ENCODE results near the gene TUB.

The TUB gene

GRCh38 chr11:8069771-8070170, 11.2 kb upstream of the TUB start:
- no peak for DNase-seq

- peak in 1 of 2 experiments; percentile 62 for DNase-seq
These were observed 10.4 kb upstream of the TUB start for GRCh38 chr11:8070417-8071115.

GRCh38 chr11:8071616-8072581, 9.1 kb upstream of the TUB start:
- DNase-seq = no peak

GRCh38 chr11:8075119-8075726, 5.8 kb upstream of the TUB start:
- DNase-seq = no peak

DNA sequence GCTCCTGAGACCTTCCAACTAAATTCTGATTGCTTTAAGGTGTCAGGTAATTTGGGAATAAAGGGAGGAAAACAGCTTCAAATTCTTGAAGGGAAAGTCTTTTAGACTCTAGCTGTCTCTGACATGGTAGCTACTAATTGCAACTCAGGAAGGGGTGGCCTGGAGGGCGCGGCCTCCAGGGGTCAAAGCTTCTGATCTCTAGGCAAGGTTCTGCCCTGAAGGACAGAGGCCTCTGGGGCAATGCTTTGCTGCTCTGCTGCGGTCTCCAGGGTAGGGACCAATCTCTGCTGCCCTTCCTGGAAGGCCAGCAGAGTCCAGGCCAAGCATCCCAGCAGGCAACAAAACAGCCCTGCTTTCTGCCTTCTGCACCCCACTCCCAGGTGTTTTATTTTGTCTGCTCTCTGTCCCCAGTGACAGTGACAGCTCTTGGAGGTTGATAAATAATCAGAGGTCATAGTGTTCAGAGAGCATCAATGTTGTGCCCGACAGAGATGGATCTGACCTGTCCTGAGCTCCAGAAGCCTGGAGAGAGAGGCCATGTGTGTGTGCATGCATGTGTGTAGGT, 1.8 kb upstream of the TUB start:
- no peak for DNase-seq

GRCh38 chr11:8080069-8080670, 841 bp upstream of the TUB start:
- no peak for DNase-seq

DNA sequence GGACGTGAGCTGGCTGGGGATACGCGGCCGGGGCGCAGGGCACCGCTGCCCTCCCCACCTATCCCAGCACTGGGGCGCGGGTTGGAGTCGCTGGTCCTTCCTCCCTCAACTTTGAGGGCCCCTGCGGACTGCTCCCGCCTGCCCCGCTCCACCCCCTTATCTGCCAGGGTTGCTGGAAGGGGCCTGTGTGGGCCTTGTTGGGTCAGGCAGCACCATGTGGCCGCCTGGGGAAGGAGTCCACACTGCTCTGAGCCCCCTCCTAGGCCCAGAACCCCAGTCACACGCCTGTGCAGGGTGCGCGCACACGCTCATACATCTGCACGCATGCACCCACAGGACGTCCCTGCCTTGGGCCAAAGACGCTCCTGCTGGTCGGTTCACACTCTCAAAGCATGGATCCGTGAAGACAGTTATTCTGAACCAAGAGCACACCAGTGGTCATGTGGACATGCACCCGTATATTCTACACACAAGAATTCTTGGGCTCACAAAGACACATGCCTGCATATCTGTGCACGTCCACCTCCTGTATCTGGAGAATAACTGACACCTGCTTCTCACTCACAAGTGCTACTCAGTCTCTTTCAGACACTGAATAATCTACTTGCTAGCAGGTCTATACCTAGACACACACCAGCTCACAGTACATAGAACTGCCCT, 710 bp downstream of the TUB start:
- DNase-seq = peak in 1 of 2 experiments; percentile 26

DNA sequence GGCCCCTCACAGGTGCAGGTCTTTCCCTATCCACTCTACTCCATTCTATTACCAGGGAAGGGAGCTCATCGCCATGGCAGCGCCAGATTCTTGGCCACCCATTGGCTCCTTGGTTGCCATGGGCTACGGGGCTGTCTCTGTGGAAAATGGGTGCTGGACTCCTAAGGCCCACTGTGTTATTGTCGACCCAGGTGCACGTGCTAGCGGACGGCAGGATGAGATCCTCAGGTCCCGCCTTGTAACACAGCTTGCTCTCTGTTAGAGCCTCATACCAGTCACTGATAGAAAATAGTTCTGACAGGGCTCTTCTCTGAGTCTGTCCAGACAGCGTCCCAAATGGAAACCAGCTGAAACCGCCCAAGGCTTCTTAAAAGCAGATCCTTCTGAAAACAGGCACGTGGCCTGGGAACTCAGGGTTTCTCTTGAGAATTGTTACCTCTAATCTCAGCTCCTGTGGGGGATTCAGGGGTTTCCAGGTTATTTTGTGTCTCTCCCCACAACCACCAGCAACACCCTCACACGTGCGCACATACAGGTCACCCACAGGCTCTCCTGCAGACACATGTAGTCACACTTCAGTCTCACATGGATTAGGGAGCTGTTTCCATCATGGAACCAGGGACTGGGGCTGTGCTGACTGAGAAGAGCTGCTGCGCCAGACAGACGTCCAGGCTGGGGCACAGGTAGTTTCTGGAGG, 1.5 kb downstream of the TUB start:
- DNase-seq = peak; percentile 45 to 74

DNA sequence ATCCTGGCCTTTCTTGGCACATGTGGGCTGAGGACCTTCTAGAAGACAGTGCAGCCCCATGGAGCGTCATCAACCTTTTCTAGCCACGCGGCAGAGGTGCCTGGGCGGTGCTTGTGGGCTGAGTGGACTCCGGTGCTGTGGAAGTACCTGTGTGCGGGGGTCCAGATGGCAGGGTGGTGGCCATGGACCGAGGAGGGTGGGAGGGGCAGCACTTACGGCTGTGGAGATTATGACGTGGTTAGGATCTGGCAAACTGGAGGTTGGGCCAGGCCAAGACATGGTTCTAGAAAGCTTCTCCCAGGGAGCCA, 2.0 kb downstream of the TUB start:
- DNase-seq = peak in 1 of 2 experiments; percentile 39

DNA sequence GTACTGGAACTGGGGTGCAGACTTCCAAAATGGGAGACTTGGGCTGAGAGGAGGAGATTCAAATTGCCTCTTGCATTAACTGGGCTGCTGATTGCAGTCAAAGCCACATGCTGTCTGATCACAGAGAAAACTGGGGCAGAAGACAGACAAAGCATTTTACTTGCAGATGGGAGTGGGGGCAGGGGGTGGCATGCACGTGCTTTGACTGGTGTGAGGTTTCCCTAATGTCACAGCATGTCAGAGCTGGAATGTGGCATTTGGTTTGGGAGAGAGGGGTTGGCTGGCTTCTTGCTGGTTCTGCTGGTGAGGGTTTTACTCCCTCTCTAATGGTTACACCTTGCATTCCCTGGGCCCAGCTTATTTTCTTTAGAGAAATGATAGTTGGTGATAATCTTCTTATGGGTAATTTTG, 2.9 kb downstream of the TUB start:
- no peak for DNase-seq

DNA sequence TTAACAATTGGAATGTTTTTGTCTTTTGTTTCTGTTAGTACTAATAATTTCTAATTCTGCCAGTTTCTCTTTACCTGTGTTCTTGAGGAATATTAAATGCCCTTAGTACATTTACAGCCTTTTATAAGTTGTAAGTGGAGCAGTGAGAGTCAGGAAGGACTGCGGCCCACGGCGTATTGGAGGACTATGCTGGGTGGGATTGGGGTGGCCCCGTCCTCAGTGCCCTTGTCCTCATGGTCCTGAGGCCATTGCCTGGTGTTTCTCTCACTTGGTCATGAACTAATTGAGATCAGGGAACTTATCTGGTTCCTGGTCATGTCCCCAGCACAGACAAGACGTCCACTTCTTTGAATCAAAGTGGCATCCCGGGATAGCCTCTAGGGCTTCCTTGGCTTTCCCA, 3.3 kb downstream of the TUB start:
- DNase-seq = no peak

DNA sequence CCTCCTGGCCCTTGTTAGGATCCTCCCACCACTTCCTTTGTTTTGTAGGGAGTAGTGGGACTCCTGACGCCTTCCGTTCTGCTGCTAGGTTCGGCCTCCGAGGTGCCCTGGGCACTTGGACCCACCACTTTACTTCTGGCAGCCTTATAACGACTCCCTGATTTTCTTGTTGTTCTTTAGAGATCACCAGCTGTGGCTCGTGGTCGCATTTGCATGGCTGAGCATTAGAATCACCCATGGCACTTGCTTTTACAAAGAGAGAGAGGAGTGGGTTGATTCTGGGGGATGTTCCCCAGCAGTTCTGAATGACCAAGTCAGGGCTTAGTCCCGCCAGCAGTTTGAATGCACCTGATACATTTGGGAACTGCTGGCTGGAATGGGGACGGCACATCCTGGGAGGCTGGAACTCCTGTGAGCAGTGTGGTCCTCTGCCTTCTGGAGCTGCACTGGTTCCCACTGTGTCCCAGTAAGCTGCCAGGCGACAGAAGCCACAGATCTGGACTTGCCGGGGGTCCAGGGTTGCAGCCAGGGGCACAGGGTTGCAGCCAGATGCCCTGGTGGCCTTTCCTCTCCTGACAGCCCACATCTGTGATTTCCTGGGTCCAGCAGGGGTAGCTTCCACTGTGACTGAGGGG, 4.1 kb downstream of the TUB start:
- DNase-seq = no peak

DNA sequence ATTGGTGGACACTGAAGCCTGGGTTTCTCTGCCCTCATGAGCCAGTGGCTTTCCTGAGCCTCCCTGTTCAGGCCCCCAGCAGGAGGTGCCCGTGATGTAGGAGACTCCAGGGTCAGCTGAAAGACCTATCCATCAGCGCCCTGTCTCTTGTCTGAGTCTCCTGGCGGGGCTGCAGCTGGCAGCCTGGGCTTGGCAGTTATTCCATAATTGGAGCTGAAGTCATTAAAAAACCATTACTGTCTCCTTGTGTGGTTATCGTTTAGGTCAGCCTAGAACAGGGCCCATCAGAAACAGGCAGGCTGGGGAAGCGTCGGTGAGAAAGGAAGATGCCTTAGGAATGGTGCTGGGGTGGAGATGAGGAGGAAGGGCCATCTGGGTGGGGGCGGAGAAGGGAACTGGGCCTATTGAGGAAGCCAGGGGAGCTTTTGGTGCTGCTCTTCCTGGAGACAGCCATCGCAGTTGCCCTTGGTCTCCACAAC, 5.0 kb downstream of the TUB start:
- peak in 1 of 2 experiments; percentile 38 for DNase-seq

DNA sequence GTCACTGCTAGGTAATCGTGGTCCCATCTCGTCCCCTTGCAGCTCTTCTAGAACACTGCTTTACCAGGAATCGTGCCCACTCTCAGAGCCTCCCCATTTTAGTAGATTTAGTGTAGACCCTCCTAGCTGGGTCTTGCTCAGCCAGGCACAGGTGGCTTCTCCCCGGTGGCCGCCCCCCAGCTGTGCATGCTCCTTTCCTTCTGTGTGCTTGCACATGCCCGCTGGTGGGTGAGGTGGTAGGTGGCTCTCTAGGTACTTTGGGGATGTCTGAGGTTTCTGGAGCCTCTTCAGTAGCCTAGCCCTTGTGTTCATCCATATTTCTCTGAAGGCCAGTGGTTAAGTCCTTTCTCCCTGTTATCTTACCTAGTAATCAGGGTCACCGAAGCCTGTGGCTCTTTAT, 5.6 kb downstream of the TUB start:
- DNase-seq = no peak

GRCh38 chr11:8087185-8087584, 6.2 kb downstream of the TUB start:
- no peak for DNase-seq

GRCh38 chr11:8087756-8088155, 6.7 kb downstream of the TUB start:
- peak in 1 of 2 experiments; percentile 22 for DNase-seq

DNA sequence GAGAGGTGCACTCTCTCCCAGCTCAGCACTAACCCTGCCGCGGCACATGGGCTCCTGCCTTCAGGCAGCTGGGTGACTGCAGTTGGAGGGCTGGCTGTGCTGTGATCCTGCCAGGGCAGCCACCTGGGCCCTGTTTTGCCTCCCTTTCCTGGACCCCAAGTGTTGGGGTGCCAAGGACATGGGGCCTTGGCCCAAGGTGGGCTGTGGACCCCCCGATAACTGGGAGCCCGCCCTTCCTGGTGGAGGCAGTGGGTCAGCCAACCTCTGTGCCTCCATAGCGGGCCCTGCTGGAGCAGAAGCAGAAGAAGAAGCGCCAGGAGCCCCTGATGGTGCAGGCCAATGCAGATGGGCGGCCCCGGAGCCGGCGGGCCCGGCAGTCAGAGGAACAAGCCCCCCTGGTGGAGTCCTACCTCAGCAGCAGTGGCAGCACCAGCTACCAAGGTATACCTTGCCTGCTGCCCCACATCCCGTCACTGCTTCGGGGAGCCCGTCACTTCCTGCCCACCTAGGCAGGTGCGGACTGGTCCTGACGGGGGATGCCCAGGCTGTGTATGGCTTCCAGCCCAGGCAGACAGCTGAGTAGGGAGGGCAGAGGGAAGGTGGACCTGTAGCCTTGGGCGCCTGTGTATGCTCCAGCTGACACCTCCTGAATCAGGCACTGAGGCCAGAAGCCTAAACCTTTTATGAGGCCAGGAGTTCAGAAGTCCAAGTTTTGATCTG, 8.9 kb downstream of the TUB start:
- no peak for DNase-seq

DNA sequence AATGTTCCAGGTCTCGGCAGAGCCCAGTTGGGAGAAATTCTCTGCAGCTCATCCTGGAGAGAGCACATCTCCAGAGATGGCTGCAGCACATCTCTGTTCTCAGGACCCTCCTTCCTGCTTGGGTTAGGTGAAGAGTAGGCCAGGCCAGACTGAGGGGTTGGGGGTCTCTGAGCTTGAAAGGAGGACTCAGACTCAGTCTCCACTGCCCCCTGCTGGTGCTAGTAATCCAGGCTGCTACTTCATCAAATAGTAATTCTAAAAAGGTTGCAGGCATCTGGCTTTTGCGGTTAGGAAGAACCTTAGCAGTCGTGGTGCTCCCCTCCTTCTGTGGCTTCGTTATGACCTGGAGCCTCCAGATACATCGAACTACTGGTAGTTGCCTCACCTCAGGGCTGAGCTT, 9.7 kb downstream of the TUB start:
- peak in 1 of 2 experiments; percentile 54 for DNase-seq

GRCh38 chr11:8091721-8092120, 10.7 kb downstream of the TUB start:
- DNase-seq = no peak
